Activated CD8-positive, alpha-beta memory T cell treated with anti-CD3 and anti-CD28 coated beads for 36 hours (primary cell): ENCODE measurements around the gene TSPAN5. TPM values are rescaled to one million over a fixed set of nuclear protein-coding genes. Genes with fewer than 3 reads are reported as not detected.
"Not testable (repeated sequence)": the region's sequence is repeated elsewhere in the genome, so short reads cannot be mapped to it uniquely, and the experiment has no call there.

Experiments used
- CTCF ChIA-PET: fragments of 350-600 bp; sonication (Branson Sonifier 250); formaldehyde crosslinking; loops from one replicate; lab custom pipeline; 2021; ENCODE audit warnings: antibody characterized with exemption; lab: Charles Lee
- POLR2A ChIA-PET: fragments of 350-600 bp; sonication (Branson Sonifier 250); formaldehyde crosslinking; loops from one replicate; lab custom pipeline; 2021; ENCODE audit warnings: antibody characterized with exemption; lab: Charles Lee
- total RNA-seq, 2 experiments: library from RNA; stranded (reverse); gene quantifications; one replicate each; pipeline ENCODE4 v1.2.3, GENCODE V29; 2021

The TSPAN5 gene
- total RNA-seq, 2 experiments from 2014 or later = 19.7 to 21.0 TPM

DNA sequence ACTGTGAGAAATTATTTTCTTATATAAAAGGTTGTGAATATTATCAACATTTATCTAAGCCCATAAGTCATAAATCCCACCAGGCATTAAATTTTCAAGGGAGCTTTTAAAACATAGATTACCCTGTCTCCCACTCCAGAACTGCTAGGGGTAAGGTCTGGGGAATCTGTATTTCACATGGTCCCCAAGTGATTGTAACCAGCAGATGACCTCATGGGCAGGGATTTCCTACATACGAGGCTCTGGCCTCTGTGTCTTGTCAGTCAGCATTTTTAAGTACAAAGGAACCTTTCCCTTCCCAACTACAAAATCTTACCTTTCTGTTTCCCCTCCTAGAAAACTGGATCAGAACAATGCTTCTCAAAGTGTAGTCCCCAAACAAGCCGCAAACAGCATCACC lies 188.6 kb downstream of the TSPAN5 start:
- ChIA-PET POLR2A (no interaction called here), CTCF (no interaction called here)

DNA sequence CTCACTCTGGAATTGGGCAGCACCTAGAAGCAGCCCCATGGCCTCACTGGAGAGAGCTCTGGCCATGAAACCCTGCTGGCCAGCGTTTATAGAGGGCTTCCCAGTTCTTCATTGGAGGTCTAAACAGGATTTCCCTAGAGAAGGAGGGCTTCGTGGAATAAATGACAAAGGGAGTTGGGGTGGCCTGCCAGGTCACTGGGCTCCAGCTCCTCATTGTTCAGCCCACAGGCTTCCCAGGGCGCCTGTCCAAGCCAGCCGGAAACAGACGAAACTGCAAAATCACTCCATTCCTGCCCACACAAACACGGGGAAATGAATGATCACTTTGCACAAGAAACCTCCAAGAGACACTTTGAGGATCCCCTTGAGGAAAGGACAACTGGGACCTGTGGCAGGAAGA lies 189.7 kb downstream of the TSPAN5 start:
- ChIA-PET POLR2A (interaction anchor here (0.8 kb wide), 1 partner anchor 620 kb away, joined by 3 read pairs; the partner anchor contains the start of gene ADH5), CTCF (interaction anchor here (1.1 to 1.7 kb wide), 4 partner anchors 15 to 428 kb away, joined by 3 to 7 read pairs (median 3); partner anchors contain the start of gene STPG2)

- ChIA-PET CTCF (interaction anchor here (0.6 to 1.7 kb wide), 18 partner anchors 10 to 588 kb away, joined by 3 to 7 read pairs (median 3); partner anchors contain the start of genes EIF4E, METAP1 and STPG2), POLR2A (interaction anchor here (0.8 to 1.0 kb wide), 2 partner anchors 135 to 621 kb away, joined by 3 read pairs; partner anchors contain the start of gene ADH5)
Measured at GRCh38 chr4:98467627-98468072, 190.8 kb downstream of the TSPAN5 start.

- POLR2A ChIA-PET = interaction anchor here (1.0 kb wide), 1 partner anchor 136 kb away, joined by 3 read pairs; no protein-coding TSS in a partner anchor
- CTCF ChIA-PET = interaction anchor here (0.7 to 1.7 kb wide), 12 partner anchors 8 to 589 kb away, joined by 3 to 7 read pairs (median 3); partner anchors contain the start of genes EIF4E, METAP1 and STPG2
Measured at GRCh38 chr4:98466868-98467599, 191.4 kb downstream of the TSPAN5 start.

GRCh38 chr4:98462487-98462886 lies 195.9 kb downstream of the TSPAN5 start:
- POLR2A ChIA-PET = no interaction called here
- CTCF ChIA-PET = no interaction called here

GRCh38 chr4:98461121-98461865 lies 197.1 kb downstream of the TSPAN5 start:
- CTCF ChIA-PET, POLR2A ChIA-PET: not testable (repeated sequence)

DNA sequence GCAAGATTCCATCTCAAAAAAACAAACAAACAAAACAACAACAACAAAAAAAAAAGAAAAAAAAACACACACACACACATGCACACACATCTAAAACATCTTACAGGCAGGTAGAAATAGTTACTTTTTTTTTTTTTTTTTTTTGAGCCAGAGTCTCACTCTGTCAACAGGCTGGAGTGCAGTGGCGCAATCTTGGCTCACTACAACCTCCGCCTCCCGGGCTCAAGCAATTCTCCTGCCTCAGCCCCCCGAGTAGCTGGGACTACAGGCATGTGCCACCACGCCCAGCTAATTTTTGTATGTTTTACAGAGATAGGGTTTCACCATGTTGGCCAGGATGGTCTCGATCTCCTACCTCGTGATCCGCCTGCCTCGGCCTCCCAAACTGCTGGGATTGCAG lies 201.0 kb downstream of the TSPAN5 start:
- CTCF ChIA-PET, POLR2A ChIA-PET: not testable (repeated sequence)

GRCh38 chr4:98452091-98452490 lies 206.3 kb downstream of the TSPAN5 start:
- ChIA-PET CTCF (interaction anchor here (1.6 kb wide), 1 partner anchor 16 kb away, joined by 3 read pairs; no protein-coding TSS in a partner anchor), POLR2A (no interaction called here)

GRCh38 chr4:98448908-98449307 lies 209.5 kb downstream of the TSPAN5 start:
- CTCF ChIA-PET = no interaction called here
- POLR2A ChIA-PET = interaction anchor here (0.6 kb wide), 1 partner anchor 383 kb away, joined by 3 read pairs; no protein-coding TSS in a partner anchor

- ChIA-PET POLR2A (no interaction called here), CTCF (no interaction called here)
Measured at GRCh38 chr4:98447648-98448047, 210.8 kb downstream of the TSPAN5 start.

GRCh38 chr4:98446499-98447375 lies 211.7 kb downstream of the TSPAN5 start:
- ChIA-PET CTCF (interaction anchor here (1.3 kb wide), 1 partner anchor 304 kb away, joined by 5 read pairs; the partner anchor contains the start of gene STPG2), POLR2A (interaction anchor here (0.5 kb wide), 1 partner anchor 454 kb away, joined by 3 read pairs; no protein-coding TSS in a partner anchor)

GRCh38 chr4:98444371-98444770 lies 214.0 kb downstream of the TSPAN5 start:
- ChIA-PET POLR2A (no interaction called here), CTCF (no interaction called here)

DNA sequence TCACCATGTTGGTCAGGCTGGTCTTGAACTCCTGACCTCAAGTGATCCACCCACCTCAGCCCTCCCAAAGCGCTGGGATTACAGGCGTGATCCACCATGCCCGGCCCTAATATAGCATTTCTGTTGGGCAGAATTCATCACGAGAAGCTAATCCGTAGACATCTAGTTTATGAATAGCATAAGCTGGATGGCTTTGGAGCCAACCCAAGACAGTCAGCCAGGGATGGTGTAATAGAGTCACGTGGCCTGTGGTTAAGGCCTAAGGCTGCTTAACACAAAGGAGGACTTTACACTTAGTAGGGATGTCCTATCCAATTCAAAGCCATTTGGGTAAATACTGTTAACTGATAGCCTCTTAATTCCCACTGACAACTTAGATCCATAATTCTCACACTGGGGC lies 223.6 kb downstream of the TSPAN5 start:
- POLR2A ChIA-PET = no interaction called here

GRCh38 chr4:98433691-98434090 lies 224.7 kb downstream of the TSPAN5 start:
- ChIA-PET POLR2A (no interaction called here), CTCF (no interaction called here)

More for the DNA sequence above, 223.6 kb downstream of the TSPAN5 start:
- CTCF ChIA-PET = no interaction called here

DNA sequence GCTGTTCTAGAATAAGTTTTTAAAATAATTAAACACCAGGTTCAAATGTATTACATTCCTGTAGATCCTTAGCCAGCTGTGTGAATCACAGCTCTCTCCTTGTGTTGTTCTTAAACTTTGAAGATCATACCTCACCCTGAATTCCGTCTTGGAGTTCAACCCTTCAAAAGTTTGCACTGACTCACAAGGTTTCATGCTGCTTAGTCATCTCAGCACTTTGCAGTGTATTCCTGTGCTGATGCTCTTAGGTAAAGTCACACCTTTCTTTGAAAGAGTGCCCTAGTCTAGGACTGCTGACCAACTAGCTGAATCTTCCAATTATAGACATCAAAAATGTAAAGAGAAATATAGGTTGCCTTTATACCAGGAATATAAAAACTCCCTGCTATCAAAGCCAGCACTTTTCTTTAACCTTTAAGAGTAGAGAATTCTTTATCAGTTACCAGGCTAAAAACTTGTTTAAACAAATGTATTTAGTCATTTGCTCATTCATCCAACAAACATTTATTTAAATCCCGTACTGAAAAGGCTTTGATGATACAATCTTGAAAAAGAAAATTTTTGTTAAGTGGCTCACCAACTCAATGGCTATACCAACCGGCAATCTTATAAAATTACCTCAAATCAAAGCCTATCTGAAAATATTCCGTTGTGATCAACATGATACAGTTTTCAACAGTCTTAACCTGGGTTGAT lies 227.6 kb downstream of the TSPAN5 start:
- ChIA-PET CTCF (no interaction called here), POLR2A (interaction anchor here (0.5 kb wide), 1 partner anchor 51 kb away, joined by 3 read pairs; no protein-coding TSS in a partner anchor)

DNA sequence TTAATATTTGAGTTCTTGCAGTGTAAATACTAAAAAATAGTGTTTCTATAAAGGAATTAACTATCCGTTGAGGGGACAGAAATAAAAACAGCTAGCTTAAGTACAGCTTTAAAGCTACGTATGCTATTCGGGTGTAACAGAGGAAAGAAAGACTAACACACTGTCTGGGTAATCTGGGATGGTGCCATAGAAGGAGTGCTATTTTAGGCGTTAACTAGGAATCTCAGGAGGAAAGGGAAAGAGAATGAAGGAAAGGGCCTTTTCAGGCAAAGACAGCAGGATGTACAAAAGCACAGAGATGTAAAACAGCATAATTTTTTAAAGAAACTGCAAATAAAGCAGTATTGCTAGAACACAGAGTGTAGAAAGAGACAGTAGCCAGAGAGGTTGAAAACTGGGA lies 235.4 kb downstream of the TSPAN5 start:
- CTCF ChIA-PET = no interaction called here
- POLR2A ChIA-PET = no interaction called here

- ChIA-PET POLR2A (no interaction called here), CTCF (no interaction called here)
Measured at GRCh38 chr4:98421111-98421510, 237.3 kb downstream of the TSPAN5 start.
